GM23248 (cell line): ENCODE results near the gene MAML2. TPM values are rescaled to one million over a fixed set of nuclear protein-coding genes. Genes with fewer than 3 reads are reported as not detected.

Source experiments
- DNase-seq: peaks from one replicate; pipeline ENCODE4 v3.0.0-alpha.2; 2015
- H2AFZ ChIP-seq: fragments of 200-600 bp; sonication (generic); 2 replicates; pipeline ENCODE4 v1.6.1; 2016; ENCODE audit warnings: antibody characterized with exemption
- H3F3A ChIP-seq: fragments of 200-600 bp; sonication (generic); 2 replicates; pipeline ENCODE4 v1.6.1; 2016; ENCODE audit warnings: mild to moderate bottlenecking, antibody characterized with exemption, mixed run types; ENCODE audit not compliant: insufficient read depth
- H3K27ac ChIP-seq: fragments of 200-600 bp; sonication (generic); 2 replicates; pipeline ENCODE4 v1.5.1; 2016; ENCODE audit warnings: mild to moderate bottlenecking
- H3K27me3 ChIP-seq: fragments of 200-600 bp; sonication (generic); replicated peaks from 2 replicates; pipeline ENCODE4 v1.6.1; 2016; ENCODE audit warnings: mild to moderate bottlenecking; ENCODE audit not compliant: insufficient read depth
- H3K36me3 ChIP-seq: fragments of 200-600 bp; sonication (generic); 2 replicates; pipeline ENCODE4 v1.6.1; 2016; ENCODE audit warnings: low read depth, mild to moderate bottlenecking
- H3K4me1 ChIP-seq: fragments of 200-600 bp; sonication (generic); 2 replicates; pipeline ENCODE4 v1.6.1; 2016; ENCODE audit warnings: mild to moderate bottlenecking; ENCODE audit not compliant: insufficient read depth
- H3K4me2 ChIP-seq: fragments of 200-600 bp; sonication (generic); one replicate; pipeline ENCODE4 v1.6.1; 2016; ENCODE audit warnings: mild to moderate bottlenecking; ENCODE audit not compliant: unreplicated experiment
- H3K4me3 ChIP-seq: fragments of 200-600 bp; sonication (generic); 2 replicates; pipeline ENCODE4 v1.5.1; 2016; ENCODE audit warnings: mild to moderate bottlenecking
- H3K79me2 ChIP-seq: fragments of 200-600 bp; sonication (generic); 2 replicates; pipeline ENCODE4 v1.6.1; 2016; ENCODE audit warnings: mild to moderate bottlenecking; ENCODE audit not compliant: insufficient read depth
- H3K9ac ChIP-seq: fragments of 200-600 bp; sonication (generic); 2 replicates; pipeline ENCODE4 v1.6.1; 2016; ENCODE audit warnings: mild to moderate bottlenecking
- H3K9me2 ChIP-seq: fragments of 200-600 bp; sonication (generic); 2 replicates; pipeline ENCODE4 v1.6.1; 2016; ENCODE audit warnings: mixed run types, mild to moderate bottlenecking, moderate library complexity; ENCODE audit not compliant: insufficient read depth
- H3K9me3 ChIP-seq: fragments of 200-600 bp; sonication (generic); one replicate; pipeline ENCODE4 v1.6.1; 2017; ENCODE audit warnings: low read depth
- H4K20me1 ChIP-seq: fragments of 200-600 bp; sonication (generic); 2 replicates; pipeline ENCODE4 v1.6.0; 2016; ENCODE audit not compliant: insufficient read depth
- EZH2 ChIP-seq: fragments of 200-600 bp; sonication (generic); IDR thresholded peaks from 2 replicates; pipeline ENCODE4 v1.6.1; 2018; ENCODE audit warnings: antibody characterized with exemption, mild to moderate bottlenecking; ENCODE audit not compliant: insufficient read depth, poor library complexity, severe bottlenecking
- EZH2phosphoT487 ChIP-seq: fragments of 200-600 bp; sonication (generic); IDR thresholded peaks from 2 replicates; pipeline ENCODE4 v1.6.1; 2018; ENCODE audit warnings: antibody characterized with exemption, moderate library complexity, mild to moderate bottlenecking, low read depth; ENCODE audit not compliant: insufficient read depth
- WGBS, 2 experiments: methylation state at CpG; one replicate each; pipeline ENCODE4 v1.1.6; 2015 to 2017; ENCODE audit warnings: low lambda C conversion rate in 2 of 2, low coverage in 1 of 2; ENCODE audit errors: missing lambda C conversion rate in 2 of 2; 5-methylcytosine and 5-hydroxymethylcytosine counted together
- in situ Hi-C: fragments of 300-500 bp; cut with MboI; formaldehyde crosslinking; loops from 2 replicates; pipeline ENCODE4 v1.15.0; 2020
- polyA plus RNA-seq: library from polyadenylated mRNA; unstranded; fragments of >200 nt; fragmentation: Nextera tagmentation; extraction: Ambion mirVana; gene quantifications from 2 replicates; pipeline ENCODE4 v1.2.1, GENCODE V29; 2016
- total RNA-seq: library from RNA; depleted of rRNA; stranded (reverse); fragments of >200 nt; shearing (Covaris generic); gene quantifications from 2 replicates; pipeline ENCODE4 v1.2.3, GENCODE V29; 2014

MAML2 gene
- total and polyA plus RNA-seq, 2 experiments from 2014 or later = 7.4 to 23.7 TPM

DNA sequence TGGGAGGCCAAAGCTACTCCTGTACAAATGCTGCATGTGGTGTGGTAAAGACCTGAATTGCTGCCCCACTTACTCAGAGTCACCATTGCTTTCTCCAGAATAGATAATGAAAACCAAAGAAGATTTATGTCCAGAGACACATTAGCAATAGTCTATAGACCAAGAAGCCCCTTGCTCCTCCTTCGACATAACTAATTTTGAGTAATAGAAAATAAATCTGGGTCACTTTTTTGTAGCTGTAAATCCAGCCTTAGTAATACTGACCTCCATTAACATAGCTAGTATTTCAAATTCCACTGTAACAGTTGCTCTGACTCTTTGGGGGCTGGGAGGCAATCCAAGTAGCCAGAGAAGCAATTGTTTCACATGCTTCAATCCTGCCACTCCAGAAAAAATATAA, 145.9 kb downstream of the MAML2 start:
- no peaks in the 10 kb centered on the region for H3K9me3 ChIP-seq
- no peak for TF ChIP-seq EZH2phosphoT487
- no peak for TF ChIP-seq EZH2
- H3K4me3 ChIP-seq = no peak overlapping the region
- WGBS, 2 experiments = 91% methylated on average over 1 of the region's 1 CpG
- no peaks in the 10 kb centered on the region; the same call in 1 of the 2 replicates for H3K9me2 ChIP-seq
- H3K27me3 ChIP-seq = no peaks in the 10 kb centered on the region
- no peak overlapping the region for H2AFZ ChIP-seq
- H3K4me2 ChIP-seq = no peak overlapping the region
- H3K27ac ChIP-seq = no peak overlapping the region
- no peak overlapping the region for H3K9ac ChIP-seq
- H3K36me3 ChIP-seq = no peaks in the 10 kb centered on the region; the same call in 1 of the 2 replicates
- no peaks in the 10 kb centered on the region for H4K20me1 ChIP-seq
- H3F3A ChIP-seq = peaks cover 36% of the 10 kb centered on the region
- peak; percentile 26 for DNase-seq
- in situ Hi-C loops = no loop called here
- H3K4me1 ChIP-seq = peaks cover 28% of the 10 kb centered on the region
- H3K79me2 ChIP-seq = peaks cover 96% of the 10 kb centered on the region

DNA sequence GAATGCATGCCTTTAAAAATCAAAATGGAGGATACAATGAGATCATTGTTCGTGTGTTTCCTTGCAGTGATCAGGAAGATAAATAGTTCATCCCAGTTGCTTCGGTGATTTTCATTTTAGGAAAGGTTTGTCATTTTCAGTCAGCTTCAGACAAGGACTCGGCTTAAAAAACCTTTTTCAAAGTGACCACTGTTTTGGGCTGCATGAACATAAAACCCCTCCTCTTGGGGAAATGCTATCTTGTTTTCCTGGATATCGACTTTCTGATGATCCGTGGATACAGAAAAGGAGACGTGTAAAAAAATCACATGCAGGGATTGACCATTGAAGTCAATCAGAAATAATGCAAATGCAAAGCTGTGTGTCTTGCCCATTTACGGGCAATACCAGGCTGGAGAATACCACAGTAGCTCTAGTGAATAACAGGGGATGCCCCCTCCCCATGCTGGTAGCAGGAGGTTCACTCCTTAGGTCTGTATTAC, 146.8 kb downstream of the MAML2 start:
- no peaks in the 10 kb centered on the region; the same call in 1 of the 2 replicates for H3K36me3 ChIP-seq
- no peaks in the 10 kb centered on the region for H3K27me3 ChIP-seq
- H3K9ac ChIP-seq = no peak overlapping the region
- 94 to 95% methylated on average over 7 of the region's 7 CpGs for WGBS, 2 experiments
- no peak overlapping the region for H2AFZ ChIP-seq
- H3F3A ChIP-seq = peaks cover 36% of the 10 kb centered on the region
- no peaks in the 10 kb centered on the region; the same call in 1 of the 2 replicates for H3K9me2 ChIP-seq
- TF ChIP-seq EZH2phosphoT487 = no peak
- no peak for TF ChIP-seq EZH2
- in situ Hi-C loops = no loop called here
- no peak overlapping the region for H3K4me2 ChIP-seq
- no peak for DNase-seq
- H3K9me3 ChIP-seq = no peaks in the 10 kb centered on the region
- H3K4me3 ChIP-seq = no peak overlapping the region
- peaks cover 96% of the 10 kb centered on the region for H3K79me2 ChIP-seq
- H3K4me1 ChIP-seq = peaks cover 28% of the 10 kb centered on the region
- H4K20me1 ChIP-seq = no peaks in the 10 kb centered on the region
- no peak overlapping the region for H3K27ac ChIP-seq

DNA sequence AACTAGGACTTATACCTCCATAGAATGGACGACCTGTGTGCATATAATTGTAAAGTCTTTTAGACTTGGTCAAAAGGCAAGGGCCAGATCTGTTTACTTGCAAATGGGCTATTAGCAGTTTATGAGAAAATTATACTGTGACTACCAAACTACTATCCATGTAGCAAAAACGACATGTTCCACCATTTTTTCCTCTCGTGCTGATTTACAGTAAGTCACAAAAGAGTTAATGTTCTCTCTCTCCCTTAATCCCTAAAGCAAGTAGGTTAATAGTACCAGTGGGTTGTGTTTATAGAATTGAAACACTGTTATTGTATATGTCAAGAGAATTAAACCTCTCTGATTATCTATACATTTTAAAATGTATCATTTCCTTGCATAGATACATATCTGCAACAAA, 147.3 kb downstream of the MAML2 start:
- Histone ChIP-seq H3K9me3 (no peaks in the 10 kb centered on the region), H3K4me1 (peaks cover 27% of the 10 kb centered on the region), H3K36me3 (no peaks in the 10 kb centered on the region; the same call in 1 of the 2 replicates), H3K4me3 (no peak overlapping the region), H3K9ac (no peak overlapping the region), H3K9me2 (no peaks in the 10 kb centered on the region; the same call in 1 of the 2 replicates), H3K27ac (no peak overlapping the region), H4K20me1 (no peaks in the 10 kb centered on the region), H3F3A (peaks cover 34% of the 10 kb centered on the region), H2AFZ (no peak overlapping the region), H3K4me2 (no peak overlapping the region), H3K27me3 (no peaks in the 10 kb centered on the region), H3K79me2 (peaks cover 96% of the 10 kb centered on the region)
- no peak for DNase-seq
- WGBS, 2 experiments = 82 to 90% methylated on average over 3 of the region's 3 CpGs
- in situ Hi-C loops = no loop called here
- no peak for TF ChIP-seq EZH2
- no peak for TF ChIP-seq EZH2phosphoT487

DNA sequence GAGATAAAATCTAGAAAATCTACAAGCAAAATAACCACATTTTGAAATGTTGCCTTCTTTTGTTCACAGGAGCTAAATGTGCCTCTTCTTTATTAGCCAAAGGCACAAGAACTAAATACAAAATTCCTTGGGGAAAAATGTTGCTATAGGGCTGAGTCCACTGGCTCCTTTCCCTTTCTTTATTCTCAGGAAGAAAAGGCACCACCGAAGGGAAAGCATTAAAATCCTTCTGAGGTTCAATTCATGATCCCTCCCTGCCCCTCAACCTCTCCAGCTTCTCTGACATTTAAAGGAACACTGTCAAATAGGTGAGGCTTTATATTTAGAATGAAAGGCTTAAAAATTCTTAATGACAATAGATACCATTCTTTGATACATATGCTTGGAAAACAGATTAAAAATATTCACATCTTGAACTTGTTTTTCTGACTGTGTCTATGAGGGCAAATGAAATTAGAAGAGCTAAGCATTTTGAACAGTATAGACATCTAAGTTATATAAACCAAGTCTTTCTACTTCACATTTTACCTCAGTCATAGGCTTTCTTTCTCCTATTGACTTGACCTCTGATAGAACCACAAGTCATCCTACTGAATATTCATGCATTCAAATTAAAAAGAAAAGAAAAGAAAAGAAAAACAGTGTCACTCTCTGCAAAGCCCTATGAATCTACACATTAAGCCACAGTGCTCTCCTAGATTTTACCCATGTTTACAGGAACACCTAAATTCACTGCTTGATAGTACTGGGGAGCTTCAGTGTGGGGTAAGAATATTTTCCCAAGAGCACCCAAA, 148.2 kb downstream of the MAML2 start:
- no peaks in the 10 kb centered on the region; the same call in 1 of the 2 replicates for H3K36me3 ChIP-seq
- H3K9me2 ChIP-seq = no peaks in the 10 kb centered on the region; the same call in 1 of the 2 replicates
- TF ChIP-seq EZH2phosphoT487 (no peak), EZH2 (no peak)
- peaks cover 27% of the 10 kb centered on the region for H3K4me1 ChIP-seq
- no peak overlapping the region for H3K27ac ChIP-seq
- H4K20me1 ChIP-seq = no peaks in the 10 kb centered on the region
- H3K27me3 ChIP-seq = no peaks in the 10 kb centered on the region
- H2AFZ ChIP-seq = no peak overlapping the region
- peaks cover 100% of the 10 kb centered on the region for H3K79me2 ChIP-seq
- no peak overlapping the region for H3K4me2 ChIP-seq
- peaks cover 33% of the 10 kb centered on the region for H3F3A ChIP-seq
- H3K9ac ChIP-seq = no peak overlapping the region
- H3K4me3 ChIP-seq = no peak overlapping the region
- in situ Hi-C loops = no loop called here
- no peaks in the 10 kb centered on the region for H3K9me3 ChIP-seq
- no peak for DNase-seq
- WGBS, 2 experiments = 0 to 5% methylated on average over 1 of the region's 1 CpG
